GM12892 (cell line): ENCODE measurements around the gene MRPL1.

Experiments
- POLR2A ChIP-seq: IDR thresholded peaks from 2 replicates; pipeline ENCODE4 v1.6.1; 2011; ENCODE audit warnings: low read depth, low read length, control low read depth
- TAF1 ChIP-seq: IDR thresholded peaks from 2 replicates; pipeline ENCODE4 v1.6.1; 2011; ENCODE audit warnings: low read depth, mild to moderate bottlenecking, control low read depth, low read length, borderline replicate concordance

DNA sequence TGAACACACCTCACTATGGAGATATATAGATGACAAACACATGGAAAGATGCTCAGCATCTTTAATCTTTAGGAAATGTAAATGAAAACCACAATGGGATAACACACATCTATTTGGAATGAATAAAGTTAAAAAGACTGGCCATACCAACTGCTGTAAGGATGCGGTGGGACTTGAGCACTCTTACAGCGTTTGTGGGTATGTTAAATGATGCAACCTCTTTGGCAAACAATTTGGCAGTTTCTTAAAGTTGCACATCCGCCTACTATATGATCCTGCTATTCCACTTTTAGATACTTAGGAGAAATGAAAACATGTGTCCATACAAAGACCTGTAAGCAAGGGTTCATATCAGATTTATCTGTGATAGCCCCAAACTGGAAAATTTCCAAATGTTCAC is 50.7 kb downstream of the MRPL1 start:
- TF ChIP-seq POLR2A (no peak), TAF1 (no peak)
